Cardiac muscle cell (in vitro differentiated cells and primary cell): ENCODE data around the gene HACD2. TPM values are rescaled to one million over a fixed set of nuclear protein-coding genes. Genes with fewer than 3 reads are reported as not detected.

Source experiments
- DNase-seq, 2 donors: peaks; one replicate each; pipeline versions ENCODE4 v3.0.0 to v3.0.0-alpha.2; 2010 to 2017; ENCODE audit warnings: low read depth in 1 of 2, low spot score in 1 of 2
- H3K27ac ChIP-seq: fragments of 200-600 bp; sonication (generic); 2 replicates; pipeline ENCODE4 v1.5.1; 2016
- H3K27me3 ChIP-seq: fragments of 200-600 bp; sonication (generic); 2 replicates; pipeline ENCODE4 v1.6.0; 2016; ENCODE audit warnings: control low read depth
- H3K36me3 ChIP-seq: fragments of 200-600 bp; sonication (generic); 2 replicates; pipeline ENCODE4 v1.5.1; 2016; ENCODE audit warnings: control low read depth
- H3K4me1 ChIP-seq: fragments of 200-600 bp; sonication (generic); 2 replicates; pipeline ENCODE4 v1.8.1; 2017; ENCODE audit warnings: low read depth, mild to moderate bottlenecking, mixed run types
- H3K4me3 ChIP-seq: fragments of 200-600 bp; sonication (generic); 2 replicates; pipeline ENCODE4 v1.5.1; 2016; ENCODE audit warnings: mild to moderate bottlenecking
- H3K9me3 ChIP-seq: fragments of 200-600 bp; sonication (generic); 2 replicates; pipeline ENCODE4 v1.5.1; 2017; ENCODE audit warnings: low read depth, mild to moderate bottlenecking, control low read depth
- polyA plus RNA-seq: library from polyadenylated mRNA; unstranded; fragments of >200 nt; fragmentation: Nextera tagmentation; extraction: Ambion mirVana; gene quantifications from 2 replicates; pipeline ENCODE4 v1.2.1, GENCODE V29; 2016
- total RNA-seq: library from RNA; depleted of rRNA; stranded (reverse); fragments of >200 nt; gene quantifications from 2 replicates; pipeline ENCODE4 v1.2.3, GENCODE V29; 2016
- TF ChIP-seq, protein P1 (sequence below): IDR thresholded peaks from 2 replicates; pipeline ENCODE4 v1.5.1; 2012; ENCODE audit warnings: low read depth, mild to moderate bottlenecking, low read length

The HACD2 gene
- total and polyA plus RNA-seq, 2 experiments from 2014 or later = 9.1 to 13.6 TPM

DNA sequence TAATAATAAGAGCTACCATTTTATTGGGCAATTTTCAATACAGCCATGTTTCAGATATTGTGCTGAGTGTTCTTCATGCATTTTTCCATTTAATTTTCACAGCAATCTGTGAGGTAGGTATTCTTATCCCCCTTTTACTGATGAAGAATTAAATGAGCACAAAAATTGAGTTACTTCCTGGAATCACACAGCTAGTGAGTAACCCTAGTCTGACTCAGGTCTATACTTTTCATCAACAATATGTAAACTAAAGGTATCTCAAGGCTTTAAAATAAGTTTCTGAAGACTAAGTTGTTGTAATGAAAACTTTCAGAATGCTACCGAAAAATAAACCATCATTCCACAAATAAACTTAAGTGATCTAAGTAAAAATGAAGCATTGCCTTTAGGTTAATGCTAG, 22.3 kb downstream of the HACD2 start:
- Histone ChIP-seq H3K27me3 (no peaks in the 10 kb centered on the region), H3K4me1 (no peaks in the 10 kb centered on the region), H3K4me3 (no peak overlapping the region), H3K9me3 (no peaks in the 10 kb centered on the region), H3K27ac (no peak overlapping the region), H3K36me3 (no peaks in the 10 kb centered on the region)
- TF ChIP-seq, protein P1, sequence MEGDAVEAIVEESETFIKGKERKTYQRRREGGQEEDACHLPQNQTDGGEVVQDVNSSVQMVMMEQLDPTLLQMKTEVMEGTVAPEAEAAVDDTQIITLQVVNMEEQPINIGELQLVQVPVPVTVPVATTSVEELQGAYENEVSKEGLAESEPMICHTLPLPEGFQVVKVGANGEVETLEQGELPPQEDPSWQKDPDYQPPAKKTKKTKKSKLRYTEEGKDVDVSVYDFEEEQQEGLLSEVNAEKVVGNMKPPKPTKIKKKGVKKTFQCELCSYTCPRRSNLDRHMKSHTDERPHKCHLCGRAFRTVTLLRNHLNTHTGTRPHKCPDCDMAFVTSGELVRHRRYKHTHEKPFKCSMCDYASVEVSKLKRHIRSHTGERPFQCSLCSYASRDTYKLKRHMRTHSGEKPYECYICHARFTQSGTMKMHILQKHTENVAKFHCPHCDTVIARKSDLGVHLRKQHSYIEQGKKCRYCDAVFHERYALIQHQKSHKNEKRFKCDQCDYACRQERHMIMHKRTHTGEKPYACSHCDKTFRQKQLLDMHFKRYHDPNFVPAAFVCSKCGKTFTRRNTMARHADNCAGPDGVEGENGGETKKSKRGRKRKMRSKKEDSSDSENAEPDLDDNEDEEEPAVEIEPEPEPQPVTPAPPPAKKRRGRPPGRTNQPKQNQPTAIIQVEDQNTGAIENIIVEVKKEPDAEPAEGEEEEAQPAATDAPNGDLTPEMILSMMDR = no peak
- no peak for DNase-seq

DNA sequence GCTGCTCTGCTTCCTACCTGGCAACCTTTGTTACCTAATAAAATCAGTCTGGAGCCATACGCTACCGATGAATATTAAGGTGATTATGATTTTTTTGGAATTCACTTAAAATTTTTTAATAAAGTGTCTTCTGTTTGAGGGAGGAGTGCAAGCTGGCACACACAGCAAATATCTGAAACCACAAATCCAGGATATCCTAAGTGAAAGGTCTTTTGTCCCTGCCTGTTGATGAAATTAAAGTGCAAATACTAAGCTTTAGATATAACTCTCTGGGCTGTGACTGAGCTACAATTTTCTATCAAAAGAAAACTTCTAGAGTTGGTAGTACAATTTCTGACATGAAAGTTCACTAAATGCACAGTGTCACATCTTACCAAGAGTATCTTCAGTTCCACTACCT, 23.7 kb downstream of the HACD2 start:
- H3K36me3 ChIP-seq = no peaks in the 10 kb centered on the region
- no peak for DNase-seq
- H3K27ac ChIP-seq = no peak overlapping the region
- TF ChIP-seq, protein P1 = no peak
- no peaks in the 10 kb centered on the region for H3K9me3 ChIP-seq
- no peak overlapping the region for H3K4me3 ChIP-seq
- H3K27me3 ChIP-seq = no peaks in the 10 kb centered on the region
- H3K4me1 ChIP-seq = no peaks in the 10 kb centered on the region

DNA sequence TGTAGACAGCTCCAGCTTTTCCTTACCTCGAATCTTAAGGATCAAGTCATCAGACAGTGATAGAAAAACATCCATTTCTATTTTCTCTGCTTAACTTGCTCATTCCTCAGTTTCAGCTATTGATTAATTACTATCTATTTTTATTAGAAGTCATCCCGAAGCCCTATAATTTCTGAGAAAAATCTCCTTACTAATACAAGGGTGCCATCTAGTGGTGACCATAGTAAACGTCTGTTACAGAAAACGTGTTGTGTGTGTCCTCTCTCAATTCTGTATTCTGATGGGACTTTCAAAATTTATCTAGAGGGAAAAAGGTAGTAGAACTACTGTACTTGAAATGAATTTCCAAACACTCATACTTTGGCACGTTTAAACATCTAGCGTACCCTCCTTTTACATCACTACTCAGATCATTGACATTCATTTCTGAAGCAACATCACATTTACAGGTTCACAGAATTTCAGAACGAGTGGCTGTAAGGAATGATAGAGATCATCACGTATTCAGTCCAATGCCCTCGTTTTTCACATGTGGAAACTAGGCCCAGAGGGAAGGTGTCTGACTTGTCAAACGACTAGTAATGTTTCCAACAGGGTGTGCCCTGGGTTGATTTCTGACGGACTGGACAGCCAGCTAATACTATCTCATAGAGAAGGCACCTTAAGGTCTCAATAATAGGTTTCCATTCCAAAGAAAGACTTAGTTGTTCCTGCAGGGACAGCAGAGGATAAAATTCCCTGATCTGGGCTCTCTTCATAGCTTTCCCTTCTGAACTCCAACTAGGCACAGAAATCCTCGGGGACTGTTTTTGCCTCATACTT, 25.6 kb downstream of the HACD2 start:
- H3K4me3 ChIP-seq = no peak overlapping the region
- H3K36me3 ChIP-seq = no peaks in the 10 kb centered on the region
- peak; percentile 68 to 78 for DNase-seq
- no peaks in the 10 kb centered on the region for H3K9me3 ChIP-seq
- no peak overlapping the region for H3K27ac ChIP-seq
- TF ChIP-seq, protein P1 = peak; percentile 69
- no peaks in the 10 kb centered on the region for H3K27me3 ChIP-seq
- no peaks in the 10 kb centered on the region for H3K4me1 ChIP-seq

DNA sequence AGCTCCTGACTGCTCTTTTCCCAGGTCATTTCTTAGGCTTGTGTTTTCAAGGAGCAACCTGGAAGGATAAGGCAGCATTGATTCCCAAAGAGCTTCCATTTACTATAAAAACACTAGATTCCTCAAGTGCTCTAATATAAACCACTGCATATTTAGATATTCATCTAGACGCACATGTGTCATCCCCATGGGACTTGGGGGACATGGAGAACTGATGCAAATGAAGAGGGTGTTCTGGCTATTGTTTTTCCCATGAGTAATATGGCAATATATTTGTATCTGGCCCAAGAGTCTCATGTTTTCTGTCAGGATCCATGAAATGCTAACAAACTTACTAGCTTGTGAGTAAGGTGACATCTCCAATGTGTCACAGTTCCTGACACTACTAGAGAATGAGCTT, 31.3 kb downstream of the HACD2 start:
- Histone ChIP-seq H3K27ac (no peak overlapping the region), H3K27me3 (no peaks in the 10 kb centered on the region), H3K9me3 (no peaks in the 10 kb centered on the region), H3K4me3 (no peak overlapping the region), H3K36me3 (no peaks in the 10 kb centered on the region), H3K4me1 (no peaks in the 10 kb centered on the region)
- DNase-seq = no peak
- TF ChIP-seq, protein P1 = no peak

DNA sequence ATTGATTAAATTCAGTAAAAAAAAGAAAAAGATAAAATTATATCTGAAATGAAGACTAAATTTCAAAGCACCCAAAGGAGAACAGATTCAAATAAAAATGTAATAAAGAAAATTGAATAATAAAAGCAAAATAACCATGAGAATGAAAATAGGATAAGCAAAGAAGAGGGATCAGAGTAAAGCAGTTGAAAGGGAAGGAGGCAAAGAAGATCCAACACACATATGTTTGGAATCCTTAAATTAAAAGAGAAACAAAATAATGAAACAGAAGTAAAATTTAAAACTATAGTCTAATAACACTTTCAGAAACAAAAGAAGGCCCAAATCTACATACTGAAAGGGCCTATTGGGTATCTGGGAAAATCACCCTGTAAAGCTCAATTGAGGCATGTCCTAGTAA, 32.1 kb downstream of the HACD2 start:
- Histone ChIP-seq H3K36me3 (no peaks in the 10 kb centered on the region), H3K27me3 (no peaks in the 10 kb centered on the region), H3K4me3 (no peak overlapping the region), H3K4me1 (no peaks in the 10 kb centered on the region), H3K27ac (no peak overlapping the region), H3K9me3 (no peaks in the 10 kb centered on the region)
- no peak for DNase-seq
- TF ChIP-seq, protein P1 = no peak
